Fibroblast of skin of left biceps (primary cell): ENCODE results near the gene CPXM1.

Source experiments
- DNase-seq, 2 experiments: peaks; one replicate each; pipeline ENCODE4 v3.0.0-alpha.2; 2013; ENCODE audit warnings: low read depth in 2 of 2

The CPXM1 gene

GRCh38 chr20:2748551-2749342, 51.7 kb downstream of the CPXM1 start:
- no peak for DNase-seq

DNA sequence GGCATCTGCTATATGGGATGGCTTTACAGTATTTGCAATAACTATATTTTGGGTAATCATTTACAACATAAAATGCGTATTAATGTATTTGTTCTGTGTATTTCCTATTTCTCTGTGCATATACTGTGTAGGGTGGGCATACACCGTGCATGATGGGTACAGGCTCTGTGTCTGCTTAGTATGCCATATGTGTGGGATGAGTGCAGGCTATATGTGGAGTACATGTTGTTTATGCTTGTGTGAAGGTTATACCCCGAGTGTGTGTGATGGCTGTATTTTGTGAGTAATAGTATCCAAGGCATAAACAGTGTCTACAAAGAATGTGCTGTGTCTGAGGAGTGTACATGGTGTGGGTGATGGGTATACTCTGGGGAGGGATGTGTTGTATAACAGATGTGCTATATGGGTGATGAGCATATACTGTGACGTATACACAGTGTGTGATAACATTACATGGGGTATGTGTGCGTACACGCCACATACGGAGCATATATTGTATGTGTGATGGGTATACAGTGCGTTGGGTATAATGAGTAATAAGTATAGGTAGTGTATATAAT, 52.7 kb downstream of the CPXM1 start:
- no peak for DNase-seq

- DNase-seq = no peak
Measured at GRCh38 chr20:2746636-2747265, 53.7 kb downstream of the CPXM1 start.

GRCh38 chr20:2745936-2746635, 54.3 kb downstream of the CPXM1 start:
- DNase-seq = no peak

GRCh38 chr20:2745060-2745910, 55.1 kb downstream of the CPXM1 start:
- DNase-seq = no peak
